Mammary epithelial cell (primary cell): ENCODE results near the gene CSMD2.

Experiments used
- EZH2 ChIP-seq: IDR thresholded peaks from 2 replicates; pipeline ENCODE4 v1.6.1; 2012; ENCODE audit warnings: low read length, inconsistent platforms, borderline replicate concordance
- TF ChIP-seq, protein P1 (sequence below), 2 donors: IDR thresholded peaks in 1 of 2; conservative IDR thresholded peaks in 1 of 2; 2 replicates each; pipeline ENCODE4 v1.5.1; 2011 to 2012; ENCODE audit warnings: inconsistent platforms in 2 of 2, low read length in 2 of 2, mild to moderate bottlenecking in 2 of 2, control low read depth in 1 of 2, low read depth in 1 of 2; ENCODE audit not compliant: insufficient read depth in 1 of 2; ENCODE audit errors: extremely low read depth in 1 of 2

DNA sequence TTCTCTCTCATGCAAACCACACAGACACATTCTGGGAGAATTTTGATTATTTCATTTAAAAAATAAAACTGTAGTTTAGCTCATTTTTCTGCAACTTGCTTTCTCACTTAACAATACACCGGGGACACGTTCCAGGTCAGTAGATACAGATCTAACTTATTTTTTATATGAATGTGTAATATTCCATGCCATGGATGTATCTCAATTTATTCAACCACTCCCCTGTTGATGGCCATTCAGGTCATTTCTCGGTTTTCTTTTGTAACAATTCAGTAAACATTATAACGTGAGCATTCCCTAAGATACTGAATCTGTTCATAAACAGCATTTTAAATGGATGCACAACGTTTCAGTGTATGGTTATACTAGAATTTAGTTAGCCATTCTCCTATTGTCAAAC is 64.7 kb downstream of the CSMD2 start:
- TF ChIP-seq, protein P1, sequence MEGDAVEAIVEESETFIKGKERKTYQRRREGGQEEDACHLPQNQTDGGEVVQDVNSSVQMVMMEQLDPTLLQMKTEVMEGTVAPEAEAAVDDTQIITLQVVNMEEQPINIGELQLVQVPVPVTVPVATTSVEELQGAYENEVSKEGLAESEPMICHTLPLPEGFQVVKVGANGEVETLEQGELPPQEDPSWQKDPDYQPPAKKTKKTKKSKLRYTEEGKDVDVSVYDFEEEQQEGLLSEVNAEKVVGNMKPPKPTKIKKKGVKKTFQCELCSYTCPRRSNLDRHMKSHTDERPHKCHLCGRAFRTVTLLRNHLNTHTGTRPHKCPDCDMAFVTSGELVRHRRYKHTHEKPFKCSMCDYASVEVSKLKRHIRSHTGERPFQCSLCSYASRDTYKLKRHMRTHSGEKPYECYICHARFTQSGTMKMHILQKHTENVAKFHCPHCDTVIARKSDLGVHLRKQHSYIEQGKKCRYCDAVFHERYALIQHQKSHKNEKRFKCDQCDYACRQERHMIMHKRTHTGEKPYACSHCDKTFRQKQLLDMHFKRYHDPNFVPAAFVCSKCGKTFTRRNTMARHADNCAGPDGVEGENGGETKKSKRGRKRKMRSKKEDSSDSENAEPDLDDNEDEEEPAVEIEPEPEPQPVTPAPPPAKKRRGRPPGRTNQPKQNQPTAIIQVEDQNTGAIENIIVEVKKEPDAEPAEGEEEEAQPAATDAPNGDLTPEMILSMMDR (conservative IDR thresholded peaks at IDR 0.05 in 1 of 2, IDR thresholded peaks at IDR 0.05 in 1 of 2; ENCODE audit: extremely low read depth in 1 of 2, insufficient read depth in 1 of 2, low read depth in 1 of 2, low read length in 2 of 2) = no peak
- TF ChIP-seq EZH2 = no peak
